Islet precursor cell (in vitro differentiated cells): Measurements from ENCODE around the gene MEX3D.
"Not testable (repeated sequence)": the region's sequence is repeated elsewhere in the genome, so short reads cannot be mapped to it uniquely, and the experiment has no call there.

Source experiments
- DNase-seq: peaks from one replicate; pipeline ENCODE4 v3.0.0-alpha.2; 2018

MEX3D gene

GRCh38 chr19:1533510-1534150 lies 34.5 kb downstream of the MEX3D start:
- no peak for DNase-seq

- no peak for DNase-seq
Measured at GRCh38 chr19:1532003-1532402, 36.1 kb downstream of the MEX3D start.

- DNase-seq: no peak
Measured at GRCh38 chr19:1531587-1531986, 36.5 kb downstream of the MEX3D start.

GRCh38 chr19:1530856-1531255 lies 37.3 kb downstream of the MEX3D start:
- DNase-seq: not testable (repeated sequence)

DNA sequence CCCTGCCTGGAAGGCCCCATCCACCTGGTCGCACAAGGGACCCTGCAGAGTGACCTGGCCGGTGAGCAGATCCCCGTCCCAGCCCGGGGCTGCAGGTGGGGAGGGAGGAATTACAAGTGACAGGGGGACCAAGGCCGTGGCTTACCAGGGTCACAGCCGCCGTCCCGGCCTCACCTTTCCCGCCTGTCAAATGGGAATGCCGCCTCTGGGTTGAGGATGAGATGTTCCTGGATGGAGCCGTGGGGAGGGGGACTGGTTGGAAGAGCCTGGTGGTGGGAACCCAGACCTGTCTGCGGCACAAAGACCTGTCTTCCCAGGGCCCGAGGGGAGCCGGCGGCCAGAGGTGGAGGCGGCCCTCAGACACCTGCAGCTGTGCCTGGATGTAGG lies 38.7 kb downstream of the MEX3D start:
- DNase-seq: no peak

- DNase-seq: no peak
Measured at GRCh38 chr19:1528596-1529429, 39.3 kb downstream of the MEX3D start.

GRCh38 chr19:1527650-1528309 lies 40.3 kb downstream of the MEX3D start:
- no peak for DNase-seq

DNA sequence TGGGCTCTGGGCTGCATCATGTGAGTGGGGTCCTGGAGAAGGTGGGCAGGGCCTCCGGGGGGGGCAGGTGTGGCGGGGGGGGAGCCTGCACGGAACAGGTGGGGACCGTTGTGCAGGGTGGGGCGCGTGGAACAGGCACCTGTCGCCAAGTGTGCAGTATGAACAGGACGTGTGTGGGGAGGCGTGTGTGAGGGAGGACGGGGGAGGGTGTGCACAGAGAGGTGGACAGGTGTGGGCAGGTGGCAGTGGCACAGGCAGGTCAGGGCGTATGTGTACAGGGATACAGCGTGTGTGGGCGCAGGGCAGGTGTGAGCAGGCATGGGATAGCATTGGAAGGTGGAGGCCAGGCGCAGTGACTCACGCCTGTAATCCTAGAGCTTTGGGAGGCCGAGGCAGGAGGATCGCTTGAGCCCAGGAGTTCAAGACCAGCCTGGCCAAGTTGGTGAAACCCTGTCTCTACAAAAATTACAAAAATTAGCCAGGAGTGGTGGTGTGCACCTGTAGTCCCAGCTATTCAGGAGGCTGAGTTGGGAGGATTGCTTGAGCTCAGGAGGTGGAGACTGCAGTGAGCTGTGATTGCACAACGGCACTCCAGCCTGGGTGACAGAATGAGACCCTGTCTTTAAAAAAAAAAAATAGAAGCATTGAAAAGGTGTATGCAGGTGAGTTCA lies 41.0 kb downstream of the MEX3D start:
- no peak for DNase-seq

DNA sequence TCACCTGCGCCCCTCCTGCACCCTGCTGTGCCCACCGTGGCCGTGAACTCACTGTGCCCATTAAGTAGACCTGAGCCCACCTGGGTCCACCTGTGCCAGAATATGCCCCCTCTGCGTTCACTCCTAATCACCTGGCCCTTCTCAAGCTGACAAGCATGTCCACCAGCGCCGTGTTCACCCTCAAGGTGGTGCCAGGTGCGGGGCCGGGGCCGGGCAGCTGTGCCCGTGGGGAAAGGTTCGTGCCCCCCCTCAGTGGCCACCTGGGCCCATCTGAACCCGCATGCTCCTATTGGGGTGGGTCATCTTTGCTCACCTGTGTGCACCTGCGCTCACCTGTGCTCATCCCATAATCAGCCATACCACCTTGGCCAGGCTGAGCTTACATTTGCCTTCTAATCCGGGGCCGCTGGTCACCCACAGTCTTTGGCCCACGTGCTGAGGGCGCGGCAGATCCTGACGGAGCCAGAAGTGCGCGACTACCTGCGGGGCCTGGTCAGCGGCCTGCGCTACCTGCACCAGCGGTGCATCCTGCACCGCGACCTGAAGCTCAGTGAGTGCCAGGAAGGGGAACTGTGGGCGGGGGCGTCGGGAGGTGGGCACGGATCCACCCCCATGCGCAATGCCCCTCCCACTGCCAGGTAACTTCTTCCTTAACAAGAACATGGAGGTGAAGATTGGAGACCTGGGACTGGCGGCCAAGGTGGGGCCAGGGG lies 41.9 kb downstream of the MEX3D start:
- DNase-seq: no peak

DNA sequence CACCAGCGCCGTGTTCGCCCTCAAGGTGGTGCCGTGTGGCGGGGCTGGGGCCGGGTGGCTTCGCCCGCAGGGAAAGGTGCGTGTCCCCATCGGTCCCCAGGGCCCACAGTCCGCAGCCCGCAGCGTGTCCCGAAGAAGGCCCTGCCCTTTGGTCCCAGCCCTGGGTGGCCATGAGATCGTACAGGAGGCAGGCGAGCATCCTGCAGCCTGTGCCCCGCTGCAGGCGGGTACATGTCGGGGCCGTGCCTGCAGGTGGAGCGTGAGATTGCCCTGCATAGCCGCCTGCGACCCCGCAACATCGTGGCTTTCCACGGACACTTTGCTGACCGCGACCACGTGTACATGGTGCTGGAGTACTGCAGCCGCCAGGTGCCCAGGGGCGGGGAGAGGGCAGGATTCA lies 42.8 kb downstream of the MEX3D start:
- DNase-seq: no peak

DNA sequence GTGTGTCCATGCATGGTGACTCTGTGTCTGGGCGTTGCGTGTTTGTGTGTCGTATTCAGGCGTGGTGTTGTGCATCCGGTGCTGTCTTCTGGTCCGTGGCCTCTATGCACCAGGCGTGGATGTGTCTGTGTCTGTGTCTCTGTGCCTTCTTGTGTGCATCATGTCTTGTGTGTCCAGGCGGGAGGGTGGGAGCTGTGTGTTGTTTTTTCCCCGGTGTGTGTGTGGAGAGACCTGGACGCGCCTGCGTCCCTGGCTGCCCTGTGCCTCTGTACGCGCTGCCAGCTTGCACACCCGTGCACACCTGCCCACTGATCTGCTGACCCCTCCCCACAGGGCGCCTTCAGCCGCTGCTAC lies 43.2 kb downstream of the MEX3D start:
- no peak for DNase-seq

- no peak for DNase-seq
Measured at GRCh38 chr19:1524287-1524971, 43.7 kb downstream of the MEX3D start.

DNA sequence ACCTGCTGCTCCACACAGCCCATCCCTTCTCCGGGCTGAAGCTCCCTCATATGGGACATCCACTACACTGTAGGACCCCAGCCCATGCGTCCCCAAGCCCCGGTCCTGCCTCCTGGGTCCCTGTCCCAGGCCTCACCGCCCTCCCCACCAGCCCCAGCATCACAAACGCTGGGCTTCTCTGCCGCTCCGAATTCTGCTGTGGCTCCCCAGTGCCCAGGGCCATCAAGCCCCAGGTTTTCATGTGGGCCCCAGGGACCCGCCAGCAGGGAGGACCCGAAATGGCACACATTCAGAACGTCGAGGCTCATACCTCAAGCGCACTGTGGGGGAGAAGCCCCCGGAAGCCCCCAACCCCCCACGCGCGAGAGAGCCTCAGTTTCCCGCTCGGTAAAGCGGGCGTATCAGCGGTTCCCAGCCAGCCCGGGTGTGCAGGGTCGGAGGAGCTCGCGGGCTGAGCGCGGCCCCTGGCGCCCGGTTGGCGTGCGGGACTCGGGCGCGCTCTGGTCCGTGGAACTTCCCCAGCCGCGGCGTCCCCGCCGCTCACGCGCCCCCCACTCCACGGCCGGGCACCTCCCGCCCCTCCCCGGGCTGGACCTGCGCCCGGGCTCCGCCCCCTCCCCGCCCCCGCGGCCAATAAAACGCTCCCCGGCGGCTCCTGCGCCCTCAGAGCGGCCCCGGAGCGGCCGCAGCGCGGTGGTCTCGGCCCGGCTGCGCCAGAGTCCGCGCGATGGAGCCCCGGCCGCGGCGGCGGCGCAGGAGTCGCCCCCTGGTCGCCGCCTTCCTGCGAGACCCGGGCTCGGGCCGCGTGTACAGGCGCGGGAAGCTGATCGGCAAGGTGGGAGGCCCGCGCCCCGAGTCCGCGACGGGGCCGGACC lies 44.5 kb downstream of the MEX3D start, which contains the start of gene PLK5:
Gene PLK5 (plus strand): TSS at position 666 of the 875 bp plus-strand sequence. CDS start 2,920 bp downstream, outside the sequence.
- DNase-seq: no peak

DNA sequence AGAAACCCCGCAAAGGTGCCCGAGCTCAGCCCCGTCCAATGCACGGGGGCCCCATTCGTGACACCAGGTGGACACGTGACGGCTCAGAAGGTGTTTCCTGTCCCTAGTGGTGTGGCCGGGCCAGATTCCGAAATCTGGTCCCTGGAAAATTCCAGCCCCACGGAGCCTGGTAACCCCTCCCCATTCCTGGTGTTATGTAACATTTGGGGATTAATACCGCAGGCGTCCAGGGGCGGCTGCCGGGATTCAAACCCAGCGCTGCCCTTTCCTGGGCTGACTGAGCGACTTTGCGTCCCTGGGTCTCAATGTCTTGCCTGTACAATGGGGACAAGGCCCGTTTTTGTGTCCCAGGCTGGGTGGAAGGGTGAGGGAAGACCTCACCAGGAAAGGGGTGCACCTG lies 45.3 kb downstream of the MEX3D start:
- no peak for DNase-seq

GRCh38 chr19:1522061-1522460 lies 46.1 kb downstream of the MEX3D start:
- DNase-seq: no peak

- DNase-seq: no peak
Measured at GRCh38 chr19:1521636-1522035, 46.5 kb downstream of the MEX3D start.

- DNase-seq: no peak
Measured at GRCh38 chr19:1520203-1520780, 47.8 kb downstream of the MEX3D start.

DNA sequence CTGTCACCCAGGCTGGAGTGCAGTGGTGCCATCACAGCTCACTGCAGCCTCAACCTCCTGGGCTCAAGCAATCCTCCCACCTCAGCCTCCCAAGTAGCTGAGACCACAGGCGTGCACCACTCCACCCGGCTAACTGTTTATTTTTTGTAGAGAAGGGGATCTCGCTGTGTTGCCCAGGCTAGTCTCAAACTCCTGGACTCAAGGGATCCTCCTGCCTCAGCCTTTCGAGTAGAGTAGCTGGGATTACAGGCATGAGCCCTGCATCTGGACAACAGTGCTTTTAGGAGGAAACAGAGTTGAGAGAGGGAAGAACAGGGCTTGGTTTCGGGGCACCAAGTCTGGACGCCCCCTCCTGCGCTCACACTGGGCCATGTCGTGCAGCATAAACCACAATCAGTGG lies 48.3 kb downstream of the MEX3D start:
- not testable (repeated sequence) for DNase-seq

GRCh38 chr19:1518471-1518870 lies 49.7 kb downstream of the MEX3D start:
- DNase-seq: no peak

GRCh38 chr19:1516395-1516753 lies 51.8 kb downstream of the MEX3D start:
- no peak for DNase-seq
